ENCODE measurements around the gene PELI2. TPM values are rescaled to one million over a fixed set of nuclear protein-coding genes. Genes with fewer than 3 reads are reported as not detected.

The PELI2 gene
- total RNA-seq, 2 experiments from 2014 or later, result 6.2 to 7.8 TPM

- Mint-ChIP-seq H3K27me3 (ENCODE audit: low read depth) (no peaks in the 10 kb centered on the region), H3K4me1 (ENCODE audit: low read depth) (peaks cover 45% of the 10 kb centered on the region), H3K4me3 (no peak overlapping the region), H3K36me3 (ENCODE audit: low read depth) (peaks cover 6% of the 10 kb centered on the region), H3K9me3 (peaks cover 11% of the 10 kb centered on the region), H3K27ac (no peak overlapping the region)
- DNase-seq, result no peak
- intact Hi-C loops (cut with micrococcal nuclease), result no loop called here
- CTCF ChIA-PET, result no interaction called here
Measured at GRCh38 chr14:56170877-56171422, 52.7 kb downstream of the PELI2 start.

GRCh38 chr14:56172074-56172473 lies 53.9 kb downstream of the PELI2 start:
- no peak for DNase-seq
- Mint-ChIP-seq H3K27me3 (ENCODE audit: low read depth) (no peaks in the 10 kb centered on the region), H3K4me1 (ENCODE audit: low read depth) (peaks cover 45% of the 10 kb centered on the region), H3K36me3 (ENCODE audit: low read depth) (no peaks in the 10 kb centered on the region), H3K4me3 (no peak overlapping the region), H3K27ac (no peak overlapping the region), H3K9me3 (peaks cover 2% of the 10 kb centered on the region)
- intact Hi-C loops (cut with micrococcal nuclease), result loop anchor here (2.0 kb wide), 1 partner anchor 23 kb away; no protein-coding TSS in a partner anchor
- CTCF ChIA-PET, result interaction anchor here (0.6 kb wide), 1 partner anchor 899 kb away, joined by 3 read pairs; no protein-coding TSS in a partner anchor

- H3K27me3 Mint-ChIP-seq (ENCODE audit: low read depth), result no peaks in the 10 kb centered on the region
- no peak overlapping the region for H3K4me3 Mint-ChIP-seq
- no peaks in the 10 kb centered on the region for H3K9me3 Mint-ChIP-seq
- no peak for DNase-seq
- H3K36me3 Mint-ChIP-seq (ENCODE audit: low read depth), result no peaks in the 10 kb centered on the region
- peaks cover 45% of the 10 kb centered on the region for H3K4me1 Mint-ChIP-seq (ENCODE audit: low read depth)
- CTCF ChIA-PET, result no interaction called here
- intact Hi-C loops (cut with micrococcal nuclease), result loop anchor here (2.0 kb wide), 1 partner anchor 22 kb away; no protein-coding TSS in a partner anchor
- no peak overlapping the region for H3K27ac Mint-ChIP-seq
Measured at GRCh38 chr14:56172571-56172971, 54.4 kb downstream of the PELI2 start.

GRCh38 chr14:56173365-56173922 lies 55.2 kb downstream of the PELI2 start:
- Mint-ChIP-seq H3K36me3 (ENCODE audit: low read depth) (peaks cover 2% of the 10 kb centered on the region), H3K9me3 (no peaks in the 10 kb centered on the region), H3K4me3 (no peak overlapping the region), H3K27ac (no peak overlapping the region), H3K4me1 (ENCODE audit: low read depth) (peaks cover 45% of the 10 kb centered on the region), H3K27me3 (ENCODE audit: low read depth) (no peaks in the 10 kb centered on the region)
- no peak for DNase-seq
- intact Hi-C loops (cut with micrococcal nuclease), result loop anchor here (2.0 kb wide), 1 partner anchor 21 kb away; no protein-coding TSS in a partner anchor
- CTCF ChIA-PET, result no interaction called here

DNA sequence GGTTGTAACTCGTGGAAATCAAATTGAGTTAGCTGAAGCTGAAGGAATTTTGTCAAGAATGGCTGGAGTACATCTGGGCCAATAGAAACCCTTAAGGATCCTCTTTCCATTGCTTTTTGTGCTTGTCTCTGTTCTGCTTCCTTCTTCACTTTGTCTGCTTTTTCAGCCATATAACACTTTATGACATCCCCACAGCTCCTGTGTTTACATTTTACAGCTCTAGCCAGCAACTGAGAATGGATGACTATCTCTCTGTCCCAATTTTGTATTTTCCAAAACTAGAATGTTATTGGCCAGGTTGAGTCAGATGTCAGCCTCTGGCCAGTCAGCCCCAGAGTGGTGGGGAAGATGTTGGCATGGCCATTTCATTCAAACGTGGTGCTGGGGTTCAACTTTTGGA lies 57.6 kb downstream of the PELI2 start:
- Mint-ChIP-seq H3K4me3 (no peak overlapping the region), H3K36me3 (ENCODE audit: low read depth) (peaks cover 8% of the 10 kb centered on the region), H3K27me3 (ENCODE audit: low read depth) (no peaks in the 10 kb centered on the region), H3K9me3 (no peaks in the 10 kb centered on the region), H3K4me1 (ENCODE audit: low read depth) (peaks cover 37% of the 10 kb centered on the region), H3K27ac (no peak overlapping the region)
- no peak for DNase-seq
- CTCF ChIA-PET, result interaction anchor here (0.7 kb wide), 1 partner anchor 241 kb away, joined by 3 read pairs; no protein-coding TSS in a partner anchor
- intact Hi-C loops (cut with micrococcal nuclease), result no loop called here

DNA sequence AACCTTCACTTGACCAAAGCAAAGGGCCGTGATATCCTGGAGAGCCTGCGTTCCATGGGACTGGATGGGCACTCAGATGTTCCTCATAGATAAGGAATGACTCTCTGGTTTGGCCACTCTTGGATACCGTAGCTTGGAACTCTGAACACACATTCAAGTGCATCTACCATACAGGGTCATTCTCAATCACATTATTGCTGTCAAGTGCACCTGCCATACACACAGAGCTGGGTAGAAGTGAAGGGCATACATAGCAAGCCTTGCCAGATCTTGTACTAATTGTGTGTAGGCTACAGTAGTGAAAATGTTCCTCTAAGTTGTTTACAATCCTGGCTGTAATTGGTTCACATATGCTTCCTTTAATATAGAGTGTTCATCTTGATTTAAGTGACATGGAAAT lies 58.3 kb downstream of the PELI2 start:
- no peak for DNase-seq
- intact Hi-C loops (cut with micrococcal nuclease), result no loop called here
- Mint-ChIP-seq H3K27ac (no peak overlapping the region), H3K4me1 (ENCODE audit: low read depth) (peaks cover 32% of the 10 kb centered on the region), H3K27me3 (ENCODE audit: low read depth) (no peaks in the 10 kb centered on the region), H3K36me3 (ENCODE audit: low read depth) (peaks cover 10% of the 10 kb centered on the region), H3K9me3 (no peaks in the 10 kb centered on the region), H3K4me3 (no peak overlapping the region)
- CTCF ChIA-PET, result no interaction called here

DNA sequence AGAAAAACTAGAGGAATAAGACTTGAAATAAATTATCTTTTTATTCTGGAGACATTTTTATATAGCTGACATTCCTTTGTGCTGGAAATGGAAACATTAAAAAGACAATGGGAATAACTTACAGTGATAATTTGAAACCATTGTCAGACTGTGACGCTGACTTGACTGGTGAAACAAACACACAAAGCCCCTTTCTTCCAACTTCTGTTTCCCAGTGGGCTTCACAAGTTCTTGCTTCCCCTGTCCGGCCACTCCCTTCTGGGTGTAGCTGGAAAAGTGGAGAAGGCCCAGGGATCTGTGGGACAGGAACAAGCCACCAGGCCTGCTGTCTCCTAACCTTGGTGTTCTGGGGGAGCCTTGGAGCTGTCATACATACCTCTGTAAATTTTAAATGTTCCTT lies 58.8 kb downstream of the PELI2 start:
- intact Hi-C loops (cut with micrococcal nuclease), result no loop called here
- Mint-ChIP-seq H3K9me3 (no peaks in the 10 kb centered on the region), H3K27ac (no peak overlapping the region), H3K27me3 (ENCODE audit: low read depth) (no peaks in the 10 kb centered on the region), H3K36me3 (ENCODE audit: low read depth) (peaks cover 10% of the 10 kb centered on the region), H3K4me1 (ENCODE audit: low read depth) (peaks cover 27% of the 10 kb centered on the region), H3K4me3 (no peak overlapping the region)
- no peak for DNase-seq
- CTCF ChIA-PET, result no interaction called here

DNA sequence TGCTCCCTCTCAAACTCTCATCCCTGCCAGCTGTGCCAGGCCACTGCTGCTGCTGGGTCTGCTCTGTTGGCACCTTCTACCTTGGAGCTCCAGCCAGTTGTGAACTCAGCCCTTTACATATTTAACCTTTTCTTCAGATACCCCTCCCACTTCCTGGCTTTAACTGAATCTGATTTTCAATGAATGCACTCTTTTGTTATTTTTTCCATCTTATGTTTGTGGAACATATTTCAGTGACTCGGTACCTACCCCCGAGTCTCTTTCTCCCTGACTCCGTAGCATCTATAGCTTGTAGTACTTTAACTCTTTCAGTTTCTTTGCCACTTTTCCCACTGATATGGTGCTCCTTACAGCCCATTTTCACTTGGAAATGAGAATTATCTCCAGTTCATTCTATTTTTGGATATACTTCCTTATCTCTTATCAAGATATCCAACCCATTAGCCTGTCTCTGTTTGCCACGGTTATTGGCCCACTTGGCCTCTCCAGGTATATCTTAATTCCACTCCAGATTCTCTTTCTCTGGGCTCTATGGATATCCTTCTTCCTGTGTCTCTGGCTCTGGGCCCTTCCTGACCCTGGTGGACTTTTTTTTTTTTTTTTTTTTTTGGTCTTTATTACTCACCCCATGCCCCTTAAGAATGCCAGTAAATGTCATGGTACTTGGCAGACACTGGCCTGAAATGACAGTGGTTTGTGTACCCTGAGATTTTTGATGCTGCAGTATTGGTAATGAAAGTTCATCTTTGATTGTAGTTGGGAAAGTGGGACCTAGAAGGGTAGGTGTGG lies 62.7 kb downstream of the PELI2 start:
- H3K4me1 Mint-ChIP-seq (ENCODE audit: low read depth), result no peaks in the 10 kb centered on the region
- no peak overlapping the region for H3K27ac Mint-ChIP-seq
- intact Hi-C loops (cut with micrococcal nuclease), result no loop called here
- DNase-seq, result no peak
- H3K4me3 Mint-ChIP-seq, result no peak overlapping the region
- no peaks in the 10 kb centered on the region for H3K27me3 Mint-ChIP-seq (ENCODE audit: low read depth)
- CTCF ChIA-PET, result no interaction called here
- no peaks in the 10 kb centered on the region for H3K9me3 Mint-ChIP-seq
- H3K36me3 Mint-ChIP-seq (ENCODE audit: low read depth), result peaks cover 12% of the 10 kb centered on the region

DNA sequence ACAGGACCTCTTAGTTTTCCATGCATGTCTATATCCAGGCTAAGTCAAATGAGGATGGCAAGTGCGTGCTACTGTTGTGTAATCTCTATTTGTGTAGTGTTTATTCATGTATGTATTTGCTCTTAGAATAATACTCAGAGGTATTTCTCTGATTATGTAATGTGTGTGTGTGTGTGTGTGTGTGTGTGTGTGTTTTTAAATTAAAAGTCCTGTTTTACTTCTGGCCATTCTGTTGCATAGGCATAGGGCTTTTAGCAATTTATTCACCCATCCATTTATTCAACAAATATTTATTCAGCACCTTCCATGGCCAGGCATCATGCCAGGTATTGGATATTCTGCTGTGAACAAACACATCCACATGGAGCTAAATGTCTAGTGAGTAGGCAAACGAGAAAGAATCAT lies 63.5 kb downstream of the PELI2 start:
- CTCF ChIA-PET, result no interaction called here
- Mint-ChIP-seq H3K4me1 (ENCODE audit: low read depth) (no peaks in the 10 kb centered on the region), H3K27ac (no peak overlapping the region), H3K36me3 (ENCODE audit: low read depth) (peaks cover 12% of the 10 kb centered on the region), H3K9me3 (no peaks in the 10 kb centered on the region), H3K4me3 (no peak overlapping the region), H3K27me3 (ENCODE audit: low read depth) (no peaks in the 10 kb centered on the region)
- no peak for DNase-seq
- intact Hi-C loops (cut with micrococcal nuclease), result no loop called here

DNA sequence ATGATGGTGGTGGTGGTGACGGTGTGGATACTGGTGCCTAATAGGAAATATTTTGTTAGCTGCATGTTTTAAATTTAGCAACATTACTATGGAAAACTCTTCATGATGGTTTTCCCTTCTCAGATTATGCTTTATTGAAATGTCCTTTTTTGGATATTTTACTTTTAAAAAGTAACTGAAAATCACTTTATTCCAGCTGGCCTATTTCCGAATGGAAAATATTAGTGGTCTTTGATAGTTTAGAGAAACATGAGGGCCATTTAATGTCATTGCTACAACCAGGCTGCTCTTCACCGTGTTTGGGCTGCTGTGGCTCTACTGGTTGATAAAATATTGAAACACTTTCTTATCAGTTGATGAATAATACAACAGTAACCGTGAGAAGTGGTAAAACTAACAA lies 64.2 kb downstream of the PELI2 start:
- H3K27ac Mint-ChIP-seq, result no peak overlapping the region
- H3K27me3 Mint-ChIP-seq (ENCODE audit: low read depth), result no peaks in the 10 kb centered on the region
- H3K4me3 Mint-ChIP-seq, result no peak overlapping the region
- no peaks in the 10 kb centered on the region for H3K9me3 Mint-ChIP-seq
- H3K36me3 Mint-ChIP-seq (ENCODE audit: low read depth), result peaks cover 12% of the 10 kb centered on the region
- intact Hi-C loops (cut with micrococcal nuclease), result no loop called here
- H3K4me1 Mint-ChIP-seq (ENCODE audit: low read depth), result no peaks in the 10 kb centered on the region
- DNase-seq, result no peak
- CTCF ChIA-PET, result no interaction called here

GRCh38 chr14:56183631-56184157 lies 65.5 kb downstream of the PELI2 start:
- no peak overlapping the region for H3K27ac Mint-ChIP-seq
- H3K9me3 Mint-ChIP-seq, result no peaks in the 10 kb centered on the region
- no peaks in the 10 kb centered on the region for H3K4me1 Mint-ChIP-seq (ENCODE audit: low read depth)
- intact Hi-C loops (cut with micrococcal nuclease), result no loop called here
- H3K27me3 Mint-ChIP-seq (ENCODE audit: low read depth), result no peaks in the 10 kb centered on the region
- no peak for DNase-seq
- H3K36me3 Mint-ChIP-seq (ENCODE audit: low read depth), result peaks cover 8% of the 10 kb centered on the region
- no peak overlapping the region for H3K4me3 Mint-ChIP-seq
- CTCF ChIA-PET, result no interaction called here

DNA sequence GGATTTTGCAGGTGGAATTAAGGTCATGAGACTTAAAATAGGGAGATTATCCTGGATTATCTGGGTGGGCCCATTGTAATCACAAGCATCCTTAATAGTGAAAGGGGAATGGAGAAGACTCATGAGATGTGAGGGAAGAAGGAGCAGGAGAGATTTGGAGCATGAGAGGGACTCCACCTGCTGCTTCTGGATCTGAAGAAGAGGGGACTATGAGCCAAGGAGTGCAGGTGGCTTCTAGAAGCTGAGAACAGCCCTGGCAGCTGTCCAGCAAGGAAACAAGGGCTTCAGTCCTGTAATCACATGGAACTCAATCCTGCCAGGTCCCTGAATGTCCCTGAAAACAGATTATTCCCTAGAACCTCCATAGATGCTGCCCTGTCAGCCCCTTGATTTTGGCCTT lies 67.8 kb downstream of the PELI2 start:
- Mint-ChIP-seq H3K4me1 (ENCODE audit: low read depth) (no peaks in the 10 kb centered on the region), H3K27ac (no peak overlapping the region), H3K9me3 (no peaks in the 10 kb centered on the region), H3K27me3 (ENCODE audit: low read depth) (no peaks in the 10 kb centered on the region), H3K36me3 (ENCODE audit: low read depth) (peaks cover 3% of the 10 kb centered on the region), H3K4me3 (no peak overlapping the region)
- no peak for DNase-seq
- CTCF ChIA-PET, result no interaction called here
- intact Hi-C loops (cut with micrococcal nuclease), result no loop called here

DNA sequence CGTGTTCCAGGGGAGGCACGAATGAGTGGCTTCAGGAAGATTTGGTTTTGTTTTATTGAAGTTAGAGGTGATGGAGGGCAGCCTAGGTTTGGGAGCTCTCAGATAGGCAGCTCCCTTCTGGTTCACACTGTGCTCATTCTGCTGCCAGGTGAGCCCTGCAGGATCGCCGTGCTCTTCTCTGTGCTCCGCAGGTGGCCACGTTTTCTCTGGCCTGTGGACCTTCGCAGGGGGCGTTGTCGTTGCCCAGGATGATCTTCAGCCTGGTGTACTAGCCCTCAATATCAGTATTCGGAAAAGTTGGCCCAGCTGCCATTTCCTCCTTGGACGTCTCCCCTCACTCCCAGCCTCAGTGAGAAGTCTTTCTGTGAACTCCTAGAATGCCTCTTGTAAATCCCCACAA lies 69.5 kb downstream of the PELI2 start:
- no peaks in the 10 kb centered on the region for H3K27me3 Mint-ChIP-seq (ENCODE audit: low read depth)
- CTCF ChIA-PET, result no interaction called here

More for the DNA sequence above, 69.5 kb downstream of the PELI2 start:
- no peak overlapping the region for H3K27ac Mint-ChIP-seq
- no peaks in the 10 kb centered on the region for H3K36me3 Mint-ChIP-seq (ENCODE audit: low read depth)
- intact Hi-C loops (cut with micrococcal nuclease), result no loop called here
- no peak for DNase-seq
- H3K4me3 Mint-ChIP-seq, result no peak overlapping the region
- no peaks in the 10 kb centered on the region for H3K4me1 Mint-ChIP-seq (ENCODE audit: low read depth)
- H3K9me3 Mint-ChIP-seq, result no peaks in the 10 kb centered on the region
